NT2/D1 (cell line): ENCODE results near the gene ITSN2.

ENCODE experiments used
- SUZ12 ChIP-seq: IDR thresholded peaks from 2 replicates; pipeline ENCODE4 v1.6.1; 2011; ENCODE audit not compliant: insufficient read length, insufficient read depth; ENCODE audit errors: extremely low read depth
- YY1 ChIP-seq: IDR thresholded peaks from 2 replicates; pipeline ENCODE4 v1.6.1; 2011; ENCODE audit not compliant: insufficient read length, insufficient read depth
- ZNF274 ChIP-seq: IDR thresholded peaks from 2 replicates; pipeline ENCODE4 v1.6.1; 2011; ENCODE audit warnings: mild to moderate bottlenecking, low read depth, low read length

GRCh38 chr2:24404491-24404921 is 44.2 kb upstream of the ITSN2 start:
- no peak for TF ChIP-seq ZNF274
- no peak for TF ChIP-seq YY1
- TF ChIP-seq SUZ12: no peak
